ENCODE measurements around the gene MYH14. TPM values are rescaled to one million over a fixed set of nuclear protein-coding genes. Genes with fewer than 3 reads are reported as not detected.

The MYH14 gene
- total RNA-seq, 1 donor from 2014 or later, result 0.59 TPM

DNA sequence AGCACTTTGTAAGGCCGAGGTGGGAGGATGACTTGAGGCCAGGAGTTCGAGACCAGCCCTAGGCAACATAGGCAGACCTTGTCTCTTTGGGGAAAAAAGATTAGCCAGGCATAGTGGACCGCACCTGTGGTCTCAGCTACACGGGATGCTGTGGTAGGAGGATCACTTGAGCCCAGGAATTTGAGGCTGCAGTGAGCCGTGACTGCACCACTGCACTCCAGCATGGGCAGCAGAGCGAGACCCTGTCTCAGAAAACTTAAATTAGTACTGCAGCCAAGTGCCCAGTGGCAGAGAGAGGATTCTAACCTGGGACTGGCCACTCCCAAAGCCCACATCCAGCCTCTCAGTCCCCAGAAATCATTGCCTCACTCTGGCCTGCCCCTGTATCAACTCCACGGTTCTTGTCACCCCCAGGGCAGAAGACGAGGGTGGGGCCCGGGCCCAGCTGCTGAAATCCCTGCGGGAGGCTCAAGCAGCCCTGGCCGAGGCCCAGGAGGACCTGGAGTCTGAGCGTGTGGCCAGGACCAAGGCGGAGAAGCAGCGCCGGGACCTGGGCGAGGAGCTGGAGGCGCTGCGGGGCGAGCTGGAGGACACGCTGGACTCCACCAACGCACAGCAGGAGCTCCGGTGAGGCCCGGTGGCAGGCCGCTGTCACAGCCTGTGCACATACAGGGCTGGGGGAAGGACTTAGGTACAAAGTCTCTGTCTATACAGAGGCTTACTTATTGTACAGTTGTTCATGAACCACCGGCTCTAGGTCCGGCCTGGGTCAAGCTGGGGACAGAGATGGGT is 72.4 kb downstream of the MYH14 start:
- peaks cover 2% of the 10 kb centered on the region for H3K9me3 Mint-ChIP-seq (ENCODE audit: unreplicated experiment)

DNA sequence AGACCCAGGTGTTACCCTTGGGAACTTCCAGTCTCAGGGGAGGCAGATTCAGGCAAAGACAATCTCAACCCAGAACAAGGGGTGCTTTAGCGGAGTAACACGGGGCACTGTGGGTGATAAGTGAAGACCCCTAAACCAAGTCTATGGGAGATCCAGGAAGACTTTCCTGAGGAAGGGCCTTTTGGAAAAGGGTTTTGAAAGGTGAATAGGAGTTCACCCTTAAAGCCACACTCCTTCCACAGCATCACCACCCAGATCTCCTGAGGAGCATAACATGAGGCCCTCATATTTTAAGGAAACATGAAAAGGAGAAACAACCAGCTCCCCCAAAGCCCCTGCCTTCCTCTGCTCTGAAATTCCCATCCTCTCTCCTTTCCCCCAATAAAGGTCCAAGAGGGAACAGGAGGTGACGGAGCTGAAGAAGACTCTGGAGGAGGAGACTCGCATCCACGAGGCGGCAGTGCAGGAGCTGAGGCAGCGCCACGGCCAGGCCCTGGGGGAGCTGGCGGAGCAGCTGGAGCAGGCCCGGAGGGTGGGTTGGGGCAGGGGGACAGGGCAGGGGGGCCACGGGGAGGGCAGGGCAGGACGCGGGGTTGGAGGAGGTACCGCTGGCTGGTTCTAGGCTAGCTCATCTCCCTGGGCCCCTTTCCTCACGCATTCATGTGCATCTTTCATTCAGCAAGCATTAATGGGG is 73.1 kb downstream of the MYH14 start:
- Mint-ChIP-seq H3K4me1 (ENCODE audit: low read depth, unreplicated experiment) (no peaks in the 10 kb centered on the region), H3K36me3 (ENCODE audit: unreplicated experiment) (no peaks in the 10 kb centered on the region), H3K27me3 (ENCODE audit: unreplicated experiment) (peaks cover 2% of the 10 kb centered on the region), H3K9me3 (ENCODE audit: unreplicated experiment) (peaks cover 2% of the 10 kb centered on the region), H3K27ac (ENCODE audit: unreplicated experiment) (no peak overlapping the region), H3K4me3 (ENCODE audit: unreplicated experiment) (no peak overlapping the region)
- TF ChIP-seq, protein P1, sequence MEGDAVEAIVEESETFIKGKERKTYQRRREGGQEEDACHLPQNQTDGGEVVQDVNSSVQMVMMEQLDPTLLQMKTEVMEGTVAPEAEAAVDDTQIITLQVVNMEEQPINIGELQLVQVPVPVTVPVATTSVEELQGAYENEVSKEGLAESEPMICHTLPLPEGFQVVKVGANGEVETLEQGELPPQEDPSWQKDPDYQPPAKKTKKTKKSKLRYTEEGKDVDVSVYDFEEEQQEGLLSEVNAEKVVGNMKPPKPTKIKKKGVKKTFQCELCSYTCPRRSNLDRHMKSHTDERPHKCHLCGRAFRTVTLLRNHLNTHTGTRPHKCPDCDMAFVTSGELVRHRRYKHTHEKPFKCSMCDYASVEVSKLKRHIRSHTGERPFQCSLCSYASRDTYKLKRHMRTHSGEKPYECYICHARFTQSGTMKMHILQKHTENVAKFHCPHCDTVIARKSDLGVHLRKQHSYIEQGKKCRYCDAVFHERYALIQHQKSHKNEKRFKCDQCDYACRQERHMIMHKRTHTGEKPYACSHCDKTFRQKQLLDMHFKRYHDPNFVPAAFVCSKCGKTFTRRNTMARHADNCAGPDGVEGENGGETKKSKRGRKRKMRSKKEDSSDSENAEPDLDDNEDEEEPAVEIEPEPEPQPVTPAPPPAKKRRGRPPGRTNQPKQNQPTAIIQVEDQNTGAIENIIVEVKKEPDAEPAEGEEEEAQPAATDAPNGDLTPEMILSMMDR (IDR thresholded peaks at IDR 0.05; ENCODE audit: partially characterized antibody, unreplicated experiment), result no peak
- no peak for DNase-seq

More for the DNA sequence above, 72.4 kb downstream of the MYH14 start:
- DNase-seq, result no peak
- Mint-ChIP-seq H3K27ac (ENCODE audit: unreplicated experiment) (no peak overlapping the region), H3K27me3 (ENCODE audit: unreplicated experiment) (peaks cover 2% of the 10 kb centered on the region), H3K4me1 (ENCODE audit: low read depth, unreplicated experiment) (no peaks in the 10 kb centered on the region), H3K36me3 (ENCODE audit: unreplicated experiment) (no peaks in the 10 kb centered on the region), H3K4me3 (ENCODE audit: unreplicated experiment) (no peak overlapping the region)
- TF ChIP-seq, protein P1 (IDR thresholded peaks at IDR 0.05; ENCODE audit: partially characterized antibody, unreplicated experiment), result no peak

DNA sequence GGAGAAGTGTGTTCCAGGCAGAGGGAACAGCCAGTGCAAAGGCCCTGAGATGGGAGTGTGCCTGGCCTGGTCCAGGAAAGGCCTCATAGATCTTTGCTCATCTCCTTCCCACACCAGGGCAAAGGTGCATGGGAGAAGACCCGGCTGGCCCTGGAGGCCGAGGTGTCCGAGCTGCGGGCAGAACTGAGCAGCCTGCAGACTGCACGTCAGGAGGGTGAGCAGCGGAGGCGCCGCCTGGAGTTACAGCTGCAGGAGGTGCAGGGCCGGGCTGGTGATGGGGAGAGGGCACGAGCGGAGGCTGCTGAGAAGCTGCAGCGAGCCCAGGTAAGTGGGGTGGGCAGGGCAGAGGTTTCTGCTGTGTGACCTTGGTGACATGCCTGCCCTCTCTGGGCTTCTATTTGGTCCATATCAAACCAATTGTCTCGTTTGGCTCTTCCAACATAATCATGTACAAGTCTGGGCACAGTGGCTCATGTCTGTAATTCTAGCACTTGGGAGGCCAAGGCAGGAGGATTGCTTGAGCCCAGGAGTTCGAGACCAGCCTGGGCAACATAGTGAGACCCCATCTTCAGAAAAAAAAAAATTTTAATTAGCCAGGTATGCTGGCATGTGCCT is 74.7 kb downstream of the MYH14 start:
- Mint-ChIP-seq H3K9me3 (ENCODE audit: unreplicated experiment) (peaks cover 2% of the 10 kb centered on the region), H3K36me3 (ENCODE audit: unreplicated experiment) (no peaks in the 10 kb centered on the region), H3K4me1 (ENCODE audit: low read depth, unreplicated experiment) (no peaks in the 10 kb centered on the region), H3K27ac (ENCODE audit: unreplicated experiment) (no peak overlapping the region), H3K4me3 (ENCODE audit: unreplicated experiment) (no peak overlapping the region), H3K27me3 (ENCODE audit: unreplicated experiment) (peaks cover 2% of the 10 kb centered on the region)
- TF ChIP-seq, protein P1 (IDR thresholded peaks at IDR 0.05; ENCODE audit: partially characterized antibody, unreplicated experiment), result no peak
- no peak for DNase-seq

DNA sequence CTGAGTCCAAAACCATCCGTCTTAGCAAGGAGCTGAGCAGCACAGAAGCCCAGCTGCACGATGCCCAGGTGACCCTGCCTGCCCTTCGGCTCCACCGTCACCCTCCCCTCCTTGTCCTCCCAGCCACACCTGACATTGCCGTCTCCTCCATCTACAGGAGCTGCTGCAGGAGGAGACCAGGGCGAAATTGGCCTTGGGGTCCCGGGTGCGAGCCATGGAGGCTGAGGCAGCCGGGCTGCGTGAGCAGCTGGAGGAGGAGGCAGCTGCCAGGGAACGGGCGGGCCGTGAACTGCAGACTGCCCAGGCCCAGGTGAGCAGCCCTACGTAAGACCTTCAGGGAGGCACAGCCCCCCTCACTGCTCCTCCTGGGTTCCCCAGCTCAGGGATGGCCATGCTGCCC is 76.7 kb downstream of the MYH14 start:
- H3K4me3 Mint-ChIP-seq (ENCODE audit: unreplicated experiment), result no peak overlapping the region
- peaks cover 2% of the 10 kb centered on the region for H3K9me3 Mint-ChIP-seq (ENCODE audit: unreplicated experiment)
- peaks cover 2% of the 10 kb centered on the region for H3K27me3 Mint-ChIP-seq (ENCODE audit: unreplicated experiment)
- H3K27ac Mint-ChIP-seq (ENCODE audit: unreplicated experiment), result no peak overlapping the region
- no peaks in the 10 kb centered on the region for H3K36me3 Mint-ChIP-seq (ENCODE audit: unreplicated experiment)
- no peaks in the 10 kb centered on the region for H3K4me1 Mint-ChIP-seq (ENCODE audit: low read depth, unreplicated experiment)
- DNase-seq, result no peak
- TF ChIP-seq, protein P1 (IDR thresholded peaks at IDR 0.05; ENCODE audit: partially characterized antibody, unreplicated experiment), result no peak

All from glutamatergic neuron (in vitro differentiated cells).